SK-N-SH (cell line): Measurements from ENCODE around the gene LRRC26. TPM values are rescaled to one million over a fixed set of nuclear protein-coding genes. Genes with fewer than 3 reads are reported as not detected.

Experiments
- CTCF ChIA-PET: fragments of 300-600, 350-600 bp; formaldehyde crosslinking; extraction: SDS; loops from one replicate; lab custom pipeline; 2021; lab: Yijun Ruan, JAX
- POLR2A ChIA-PET: fragments of 350-600 bp; sonication (Branson Sonifier 250); formaldehyde crosslinking; extraction: SDS; loops from one replicate; lab custom pipeline; 2020; ENCODE audit warnings: antibody characterized with exemption, inconsistent platforms; lab: Yijun Ruan, JAX
- DNase-seq: peaks from one replicate; pipeline ENCODE4 v3.0.0; 2012
- H2AFZ ChIP-seq: fragments of 200-600 bp; sonication (generic); 2 replicates; pipeline ENCODE4 v1.8.1; 2016; ENCODE audit warnings: antibody characterized with exemption, mild to moderate bottlenecking, low read depth
- H3F3A ChIP-seq: fragments of 200-600 bp; sonication (generic); replicated peaks from 2 replicates; pipeline ENCODE3; 2016; ENCODE audit warnings: antibody characterized with exemption, mild to moderate bottlenecking; ENCODE audit not compliant: insufficient read depth
- H3K27ac ChIP-seq, 2 experiments: fragments of 200-500 bp in 1 of 2; fragments of 200-600 bp in 1 of 2; sonication (Bioruptor generic) in 1 of 2; sonication (generic), shearing (Covaris generic) in 1 of 2; 2 replicates each; pipeline versions ENCODE4 v1.5.1 to v1.6.1; 2014 to 2016; ENCODE audit warnings: low read depth in 2 of 2, inconsistent platforms in 1 of 2, low read length in 1 of 2, mild to moderate bottlenecking in 1 of 2, mixed read lengths in 1 of 2
- H3K27me3 ChIP-seq: fragments of 200-600 bp; sonication (generic), shearing (Covaris generic); 2 replicates; pipeline ENCODE4 v1.6.1; 2016; ENCODE audit warnings: mixed run types; ENCODE audit not compliant: insufficient read depth
- H3K36me3 ChIP-seq, 2 experiments: fragments of 200-500 bp in 1 of 2; fragments of 200-600 bp in 1 of 2; sonication (Bioruptor generic) in 1 of 2; sonication (generic) in 1 of 2; replicated peaks in 1 of 2; 2 replicates each; pipeline versions ENCODE3 to v1.5.1; 2014 to 2016; ENCODE audit warnings: low read length in 1 of 2, mild to moderate bottlenecking in 1 of 2; ENCODE audit not compliant: insufficient read depth in 2 of 2, control insufficient read depth in 1 of 2
- H3K4me1 ChIP-seq, 2 experiments: fragments of 200-500 bp in 1 of 2; fragments of 200-600 bp in 1 of 2; sonication (Bioruptor generic) in 1 of 2; sonication (generic), shearing (Covaris generic) in 1 of 2; 2 replicates each; pipeline versions ENCODE4 v1.5.1 to v1.6.1; 2014 to 2016; ENCODE audit warnings: low read depth in 1 of 2, low read length in 1 of 2, mixed run types in 1 of 2; ENCODE audit not compliant: insufficient read depth in 2 of 2, control insufficient read depth in 1 of 2
- H3K4me2 ChIP-seq: fragments of 200-600 bp; sonication (generic), shearing (Covaris generic); 2 replicates; pipeline ENCODE4 v1.6.1; 2017; ENCODE audit warnings: mixed run types
- H3K4me3 ChIP-seq, 2 experiments: fragments of 200-500 bp in 1 of 2; fragments of 200-600 bp in 1 of 2; sonication (Bioruptor generic) in 1 of 2; sonication (generic), shearing (Covaris generic) in 1 of 2; 2 replicates each; pipeline versions ENCODE4 v1.5.1 to v1.8.1; 2014 to 2016; ENCODE audit warnings: low read depth in 2 of 2, inconsistent platforms in 1 of 2, low read length in 1 of 2, mild to moderate bottlenecking in 1 of 2, mixed read lengths in 1 of 2, moderate library complexity in 1 of 2
- H3K79me2 ChIP-seq: fragments of 200-600 bp; sonication (generic); 2 replicates; pipeline ENCODE4 v1.8.1; 2017; ENCODE audit warnings: mild to moderate bottlenecking; ENCODE audit not compliant: insufficient read depth
- H3K9ac ChIP-seq: fragments of 200-600 bp; sonication (generic); 2 replicates; pipeline ENCODE4 v1.6.1; 2017; ENCODE audit warnings: mixed run types
- H3K9me2 ChIP-seq: fragments of 200-600 bp; sonication (generic); 2 replicates; pipeline ENCODE4 v1.6.1; 2017; ENCODE audit warnings: mixed run types
- H3K9me3 ChIP-seq: fragments of 200-600 bp; sonication (generic); 2 replicates; pipeline ENCODE4 v1.6.1; 2017; ENCODE audit warnings: mixed run types, mild to moderate bottlenecking, moderate library complexity
- H4K20me1 ChIP-seq: fragments of 200-600 bp; sonication (generic); 2 replicates; pipeline ENCODE4 v1.6.1; 2017; ENCODE audit warnings: mild to moderate bottlenecking, mixed run types; ENCODE audit not compliant: insufficient read depth
- CTCF ChIP-seq: fragments of 200-600 bp; sonication (generic); IDR thresholded peaks from 2 replicates; pipeline ENCODE4 v1.6.1; 2017; ENCODE audit warnings: antibody characterized with exemption, mild to moderate bottlenecking, moderate library complexity
- ELF1 ChIP-seq: IDR thresholded peaks from 2 replicates; pipeline ENCODE4 v1.4.0; 2012
- EP300 ChIP-seq, 2 experiments: IDR thresholded peaks; 2 replicates each; pipeline versions ENCODE4 v1.4.0 to v1.6.1; 2012; ENCODE audit warnings: borderline replicate concordance in 1 of 2, low read depth in 1 of 2, low read length in 1 of 2
- FOSL2 ChIP-seq: IDR thresholded peaks from 2 replicates; pipeline ENCODE4 v1.4.0; 2012; ENCODE audit warnings: low read depth, mild to moderate bottlenecking, moderate library complexity, borderline replicate concordance
- GATA2 ChIP-seq: sonication (generic); formaldehyde crosslinking; IDR thresholded peaks from 2 replicates; pipeline ENCODE4 v1.5.0; 2020; ENCODE audit warnings: mild to moderate bottlenecking, missing genetic modification reagents
- JUND ChIP-seq: IDR thresholded peaks from 2 replicates; pipeline ENCODE4 v1.4.0; 2012
- MEF2A ChIP-seq: IDR thresholded peaks from 2 replicates; pipeline ENCODE4 v1.4.0; 2012; ENCODE audit warnings: low read depth, borderline replicate concordance
- NRF1 ChIP-seq: IDR thresholded peaks from 2 replicates; pipeline ENCODE4 v1.6.1; 2012; ENCODE audit warnings: low read depth, mild to moderate bottlenecking, low read length
- POLR2AphosphoS5 ChIP-seq: IDR thresholded peaks from 2 replicates; pipeline ENCODE4 v1.6.1; 2012; ENCODE audit warnings: low read depth, low read length
- RAD21 ChIP-seq: IDR thresholded peaks from 2 replicates; pipeline ENCODE4 v1.6.1; 2012; ENCODE audit warnings: mild to moderate bottlenecking, low read length
- RCOR1 ChIP-seq: fragments of 150-350 bp; IDR thresholded peaks from 2 replicates; pipeline ENCODE4 v1.6.1; 2017; ENCODE audit warnings: antibody characterized with exemption, low read length
- RFX5 ChIP-seq: IDR thresholded peaks from 2 replicates; pipeline ENCODE4 v1.6.1; 2012; ENCODE audit warnings: mild to moderate bottlenecking, improper control_type of control experiment, low read length
- SIN3A ChIP-seq: IDR thresholded peaks from 2 replicates; pipeline ENCODE4 v1.6.1; 2012; ENCODE audit warnings: low read depth, mild to moderate bottlenecking, low read length, moderate library complexity, borderline replicate concordance
- SMC3 ChIP-seq: IDR thresholded peaks from 2 replicates; pipeline ENCODE4 v1.6.1; 2012; ENCODE audit warnings: low read depth, low read length, improper control_type of control experiment
- TAF1 ChIP-seq: IDR thresholded peaks from 2 replicates; pipeline ENCODE4 v1.6.1; 2012; ENCODE audit warnings: low read depth, mild to moderate bottlenecking, low read length, moderate library complexity, borderline replicate concordance
- TCF12 ChIP-seq: IDR thresholded peaks from 2 replicates; pipeline ENCODE4 v1.4.0; 2012
- TEAD4 ChIP-seq: IDR thresholded peaks from 2 replicates; pipeline ENCODE4 v1.4.0; 2012; ENCODE audit warnings: mild to moderate bottlenecking, borderline replicate concordance; ENCODE audit not compliant: insufficient read depth
- YY1 ChIP-seq: IDR thresholded peaks from 2 replicates; pipeline ENCODE4 v1.4.0; 2012; ENCODE audit warnings: low read depth, mild to moderate bottlenecking
- WGBS: methylation state at CpG from one replicate; pipeline ENCODE4 v1.1.6; 2017; ENCODE audit warnings: low lambda C conversion rate; 5-methylcytosine and 5-hydroxymethylcytosine counted together
- polyA plus RNA-seq, 3 experiments: library from polyadenylated mRNA; depleted of rRNA; stranded (reverse); fragments of >200 nt; gene quantifications; 2 replicates each; pipeline ENCODE4 v1.2.3, GENCODE V29; 2012
- TF ChIP-seq, protein P1 (sequence below): IDR thresholded peaks from 2 replicates; pipeline ENCODE4 v1.4.0; 2012; ENCODE audit warnings: low read depth, borderline replicate concordance
- TF ChIP-seq, protein P2 (sequence below): IDR thresholded peaks from 2 replicates; pipeline ENCODE4; 2012
- TF ChIP-seq, protein P3 (sequence below): IDR thresholded peaks from 2 replicates; pipeline ENCODE4 v1.6.1; 2012; ENCODE audit warnings: mild to moderate bottlenecking, low read depth, low read length, moderate library complexity

LRRC26 gene
- polyA plus RNA-seq, 1 of the 3 experiments (the other 2 are of a cell fraction): not detected

GRCh38 chr9:137164370-137165249 is 5.2 kb downstream of the LRRC26 start:
- no peak overlapping the region for H3K27ac ChIP-seq
- peaks cover 0 to 3% of the 10 kb centered on the region in 2 experiments; a peak in 1 of 4 replicates for H3K4me1 ChIP-seq
- no peak overlapping the region for H3K9ac ChIP-seq
- no peak for DNase-seq
- TF ChIP-seq NRF1 (no peak), TCF12 (no peak), FOSL2 (no peak), SIN3A (no peak)
- TF ChIP-seq, protein P1, sequence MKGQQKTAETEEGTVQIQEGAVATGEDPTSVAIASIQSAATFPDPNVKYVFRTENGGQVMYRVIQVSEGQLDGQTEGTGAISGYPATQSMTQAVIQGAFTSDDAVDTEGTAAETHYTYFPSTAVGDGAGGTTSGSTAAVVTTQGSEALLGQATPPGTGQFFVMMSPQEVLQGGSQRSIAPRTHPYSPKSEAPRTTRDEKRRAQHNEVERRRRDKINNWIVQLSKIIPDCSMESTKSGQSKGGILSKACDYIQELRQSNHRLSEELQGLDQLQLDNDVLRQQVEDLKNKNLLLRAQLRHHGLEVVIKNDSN: no peak
- TF ChIP-seq, protein P2, sequence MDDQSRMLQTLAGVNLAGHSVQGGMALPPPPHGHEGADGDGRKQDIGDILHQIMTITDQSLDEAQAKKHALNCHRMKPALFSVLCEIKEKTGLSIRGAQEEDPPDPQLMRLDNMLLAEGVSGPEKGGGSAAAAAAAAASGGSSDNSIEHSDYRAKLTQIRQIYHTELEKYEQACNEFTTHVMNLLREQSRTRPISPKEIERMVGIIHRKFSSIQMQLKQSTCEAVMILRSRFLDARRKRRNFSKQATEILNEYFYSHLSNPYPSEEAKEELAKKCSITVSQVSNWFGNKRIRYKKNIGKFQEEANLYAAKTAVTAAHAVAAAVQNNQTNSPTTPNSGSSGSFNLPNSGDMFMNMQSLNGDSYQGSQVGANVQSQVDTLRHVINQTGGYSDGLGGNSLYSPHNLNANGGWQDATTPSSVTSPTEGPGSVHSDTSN: no peak
- ChIA-PET POLR2A (no interaction called here), CTCF (no interaction called here)
- no peaks in the 10 kb centered on the region for H4K20me1 ChIP-seq
- no peak overlapping the region for H3K4me3 ChIP-seq
- peaks cover 30% of the 10 kb centered on the region for H3K27me3 ChIP-seq
- H3K79me2 ChIP-seq: no peaks in the 10 kb centered on the region
- WGBS: 80% methylated on average over 30 of the region's 34 CpGs
- H3K36me3 ChIP-seq: no peaks in the 10 kb centered on the region
- H3K9me2 ChIP-seq: no peaks in the 10 kb centered on the region
- no peaks in the 10 kb centered on the region for H3F3A ChIP-seq
- no peak overlapping the region for H2AFZ ChIP-seq
- no peak overlapping the region for H3K4me2 ChIP-seq
- no peaks in the 10 kb centered on the region for H3K9me3 ChIP-seq

DNA sequence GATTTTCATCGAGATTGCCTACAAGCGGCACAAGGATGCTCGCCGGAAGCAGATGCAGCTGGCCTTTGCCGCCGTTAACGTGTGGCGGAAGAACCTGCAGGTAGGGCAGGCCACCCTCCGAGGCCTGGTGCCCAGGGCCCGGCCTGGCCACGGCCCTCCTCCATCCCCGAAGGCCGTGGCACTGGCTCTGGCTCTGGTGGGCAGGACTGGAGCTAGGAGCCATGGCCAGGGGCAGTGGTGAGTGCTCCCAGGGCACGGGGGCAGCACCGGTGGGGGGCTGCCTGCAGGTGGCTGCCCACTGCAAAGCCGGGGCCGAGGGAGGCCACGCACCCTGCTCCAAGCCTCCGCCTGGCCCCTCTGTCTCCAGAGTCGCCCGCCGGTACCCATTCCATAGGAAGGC is 6.0 kb downstream of the LRRC26 start:
- no peak overlapping the region for H3K27ac ChIP-seq
- 87% methylated on average over 6 of the region's 22 CpGs for whole genome bisulfite sequencing
- no peak overlapping the region for H3K4me3 ChIP-seq
- H4K20me1 ChIP-seq: no peaks in the 10 kb centered on the region
- H3K27me3 ChIP-seq: peaks cover 27% of the 10 kb centered on the region
- no peak overlapping the region for H2AFZ ChIP-seq
- no peaks in the 10 kb centered on the region for H3F3A ChIP-seq
- ChIA-PET POLR2A (no interaction called here), CTCF (interaction anchor here (1.1 kb wide), 1 partner anchor 9 kb away, joined by 3 read pairs; no protein-coding TSS in a partner anchor)
- H3K79me2 ChIP-seq: no peaks in the 10 kb centered on the region
- no peaks in the 10 kb centered on the region for H3K9me3 ChIP-seq
- no peaks in the 10 kb centered on the region for H3K36me3 ChIP-seq
- H3K4me2 ChIP-seq: no peak overlapping the region
- DNase-seq: no peak
- peaks cover 0 to under 1% of the 10 kb centered on the region in 2 experiments; a peak in 1 of 4 replicates for H3K4me1 ChIP-seq
- no peak overlapping the region for H3K9ac ChIP-seq
- H3K9me2 ChIP-seq: no peaks in the 10 kb centered on the region
- no peak for TF ChIP-seq EP300 (IDR thresholded peaks at IDR 0.05; ENCODE audit: borderline replicate concordance in 1 of 2, low read depth in 1 of 2, low read length in 1 of 2)
- TF ChIP-seq ELF1: no peak
- TF ChIP-seq MEF2A: no peak
- no peak for TF ChIP-seq YY1
- TF ChIP-seq TCF12: no peak
- TF ChIP-seq RAD21: no peak
- TF ChIP-seq GATA2 (CRISPR knock-in tag): no peak
- no peak for TF ChIP-seq RCOR1
- TF ChIP-seq SMC3: no peak
- no peak for TF ChIP-seq RFX5
- TF ChIP-seq CTCF: no peak
- no peak for TF ChIP-seq TEAD4
- TF ChIP-seq POLR2AphosphoS5: no peak
- TF ChIP-seq SIN3A: no peak
- no peak for TF ChIP-seq FOSL2
- TF ChIP-seq TAF1: no peak
- no peak for TF ChIP-seq JUND
- TF ChIP-seq, protein P3, sequence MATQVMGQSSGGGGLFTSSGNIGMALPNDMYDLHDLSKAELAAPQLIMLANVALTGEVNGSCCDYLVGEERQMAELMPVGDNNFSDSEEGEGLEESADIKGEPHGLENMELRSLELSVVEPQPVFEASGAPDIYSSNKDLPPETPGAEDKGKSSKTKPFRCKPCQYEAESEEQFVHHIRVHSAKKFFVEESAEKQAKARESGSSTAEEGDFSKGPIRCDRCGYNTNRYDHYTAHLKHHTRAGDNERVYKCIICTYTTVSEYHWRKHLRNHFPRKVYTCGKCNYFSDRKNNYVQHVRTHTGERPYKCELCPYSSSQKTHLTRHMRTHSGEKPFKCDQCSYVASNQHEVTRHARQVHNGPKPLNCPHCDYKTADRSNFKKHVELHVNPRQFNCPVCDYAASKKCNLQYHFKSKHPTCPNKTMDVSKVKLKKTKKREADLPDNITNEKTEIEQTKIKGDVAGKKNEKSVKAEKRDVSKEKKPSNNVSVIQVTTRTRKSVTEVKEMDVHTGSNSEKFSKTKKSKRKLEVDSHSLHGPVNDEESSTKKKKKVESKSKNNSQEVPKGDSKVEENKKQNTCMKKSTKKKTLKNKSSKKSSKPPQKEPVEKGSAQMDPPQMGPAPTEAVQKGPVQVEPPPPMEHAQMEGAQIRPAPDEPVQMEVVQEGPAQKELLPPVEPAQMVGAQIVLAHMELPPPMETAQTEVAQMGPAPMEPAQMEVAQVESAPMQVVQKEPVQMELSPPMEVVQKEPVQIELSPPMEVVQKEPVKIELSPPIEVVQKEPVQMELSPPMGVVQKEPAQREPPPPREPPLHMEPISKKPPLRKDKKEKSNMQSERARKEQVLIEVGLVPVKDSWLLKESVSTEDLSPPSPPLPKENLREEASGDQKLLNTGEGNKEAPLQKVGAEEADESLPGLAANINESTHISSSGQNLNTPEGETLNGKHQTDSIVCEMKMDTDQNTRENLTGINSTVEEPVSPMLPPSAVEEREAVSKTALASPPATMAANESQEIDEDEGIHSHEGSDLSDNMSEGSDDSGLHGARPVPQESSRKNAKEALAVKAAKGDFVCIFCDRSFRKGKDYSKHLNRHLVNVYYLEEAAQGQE: no peak
